ENCODE measurements around the gene MAP1LC3C. TPM values are rescaled to one million over a fixed set of nuclear protein-coding genes. Genes with fewer than 3 reads are reported as not detected.

Gene MAP1LC3C
- total RNA-seq, 3 donors from 2014 or later = 4.1 TPM; not detected in 2

GRCh38 chr1:242008826-242009495 is 10.1 kb upstream of the MAP1LC3C start:
- ATAC-seq (no peak), DNase-seq (no peak)
- Histone ChIP-seq H3K4me3 (no peak overlapping the region), H3K9me3 (no peaks in the 10 kb centered on the region), H3K4me1 (ENCODE audit: low read depth) (no peaks in the 10 kb centered on the region), H3K36me3 (ENCODE audit: low read depth) (no peaks in the 10 kb centered on the region)
- no peak for TF ChIP-seq CTCF (IDR thresholded peaks at IDR 0.05)
- intact Hi-C loops (cut with DNase I, micrococcal nuclease) = no loop called here

GRCh38 chr1:242006976-242007375 is 8.1 kb upstream of the MAP1LC3C start:
- H3K4me1 ChIP-seq (ENCODE audit: low read depth) = no peaks in the 10 kb centered on the region
- H3K36me3 ChIP-seq (ENCODE audit: low read depth) = no peaks in the 10 kb centered on the region
- no peaks in the 10 kb centered on the region for H3K9me3 ChIP-seq
- ATAC-seq (no peak), DNase-seq (no peak)
- intact Hi-C loops (cut with DNase I, micrococcal nuclease) = no loop called here
- TF ChIP-seq CTCF (IDR thresholded peaks at IDR 0.05) = no peak
- H3K4me3 ChIP-seq = no peak overlapping the region

GRCh38 chr1:242005866-242006535 is 7.1 kb upstream of the MAP1LC3C start:
- no peak for DNase-seq
- TF ChIP-seq CTCF (IDR thresholded peaks at IDR 0.05) = no peak
- H3K36me3 ChIP-seq (ENCODE audit: low read depth) = no peaks in the 10 kb centered on the region
- ATAC-seq = no peak
- intact Hi-C loops (cut with DNase I, micrococcal nuclease) = no loop called here
- H3K9me3 ChIP-seq = no peaks in the 10 kb centered on the region
- H3K4me3 ChIP-seq = no peak overlapping the region
- H3K4me1 ChIP-seq (ENCODE audit: low read depth) = no peaks in the 10 kb centered on the region

GRCh38 chr1:242004751-242005495 is 6.0 kb upstream of the MAP1LC3C start:
- no peak overlapping the region for H3K4me3 ChIP-seq
- H3K4me1 ChIP-seq (ENCODE audit: low read depth) = no peaks in the 10 kb centered on the region
- intact Hi-C loops (cut with DNase I, micrococcal nuclease) = no loop called here
- DNase-seq (no peak), ATAC-seq (no peak)
- TF ChIP-seq CTCF (IDR thresholded peaks at IDR 0.05) = no peak
- H3K36me3 ChIP-seq (ENCODE audit: low read depth) = no peaks in the 10 kb centered on the region
- no peaks in the 10 kb centered on the region for H3K9me3 ChIP-seq

- intact Hi-C loops (cut with DNase I, micrococcal nuclease) = no loop called here
- H3K4me3 ChIP-seq = no peak overlapping the region
- peaks cover 5% of the 10 kb centered on the region for H3K4me1 ChIP-seq (ENCODE audit: low read depth)
- ATAC-seq = no peak
- no peak for DNase-seq
- H3K36me3 ChIP-seq (ENCODE audit: low read depth) = no peaks in the 10 kb centered on the region
- no peaks in the 10 kb centered on the region for H3K9me3 ChIP-seq
- TF ChIP-seq CTCF (IDR thresholded peaks at IDR 0.05) = no peak
Measured at GRCh38 chr1:242002510-242002909, 3.6 kb upstream of the MAP1LC3C start.

Data from mucosa of descending colon (tissue), 3 donors.